ENCODE data around the gene KRTAP3-3. TPM values are rescaled to one million over a fixed set of nuclear protein-coding genes. Genes with fewer than 3 reads are reported as not detected.

Gene KRTAP3-3
- total RNA-seq, 2 donors from 2014 or later = not detected

- DNase-seq (ENCODE audit: low spot score) = no peak
- intact Hi-C loops (cut with DNase I) = no loop called here
Measured at GRCh38 chr17:40966848-40967247, 27.1 kb downstream of the KRTAP3-3 start, which contains the start of gene KRT39. TSS of gene KRT39 (minus strand) at chr17:40966948. CDS start at chr17:40966856, 92 bp downstream.

GRCh38 chr17:40963838-40964237 is 30.1 kb downstream of the KRTAP3-3 start:
- intact Hi-C loops (cut with DNase I) = no loop called here
- DNase-seq (ENCODE audit: low spot score) = no peak

- DNase-seq (ENCODE audit: low spot score) = no peak
- intact Hi-C loops (cut with DNase I) = no loop called here
Measured at GRCh38 chr17:40962059-40962561, 31.9 kb downstream of the KRTAP3-3 start.

- intact Hi-C loops (cut with DNase I) = no loop called here
- no peak for DNase-seq (ENCODE audit: low spot score)
Measured at GRCh38 chr17:40961591-40961990, 32.4 kb downstream of the KRTAP3-3 start.

- no peak for DNase-seq (ENCODE audit: low spot score)
- intact Hi-C loops (cut with DNase I) = no loop called here
Measured at GRCh38 chr17:40960144-40960543, 33.8 kb downstream of the KRTAP3-3 start.

GRCh38 chr17:40958086-40958953 is 35.6 kb downstream of the KRTAP3-3 start:
- DNase-seq (ENCODE audit: low spot score) = no peak
- intact Hi-C loops (cut with DNase I) = no loop called here

GRCh38 chr17:40956401-40957254 is 37.3 kb downstream of the KRTAP3-3 start:
- DNase-seq (ENCODE audit: low spot score) = no peak
- intact Hi-C loops (cut with DNase I) = no loop called here

GRCh38 chr17:40953881-40954280 is 40.1 kb downstream of the KRTAP3-3 start:
- intact Hi-C loops (cut with DNase I) = no loop called here
- DNase-seq (ENCODE audit: low spot score) = no peak

GRCh38 chr17:40952661-40953060 is 41.3 kb downstream of the KRTAP3-3 start:
- DNase-seq (ENCODE audit: low spot score) = no peak
- intact Hi-C loops (cut with DNase I) = no loop called here

GRCh38 chr17:40952154-40952553 is 41.8 kb downstream of the KRTAP3-3 start:
- intact Hi-C loops (cut with DNase I) = no loop called here

GRCh38 chr17:40951011-40951622 is 42.8 kb downstream of the KRTAP3-3 start:
- intact Hi-C loops (cut with DNase I) = no loop called here
- no peak for DNase-seq (ENCODE audit: low spot score)

More at GRCh38 chr17:40952154-40952553, 41.8 kb downstream of the KRTAP3-3 start:
- DNase-seq (ENCODE audit: low spot score) = no peak

- intact Hi-C loops (cut with DNase I) = no loop called here
- DNase-seq (ENCODE audit: low spot score) = no peak
Measured at GRCh38 chr17:40950176-40950575, 43.8 kb downstream of the KRTAP3-3 start.

GRCh38 chr17:40949418-40949817 is 44.5 kb downstream of the KRTAP3-3 start:
- DNase-seq (ENCODE audit: low spot score) = no peak
- intact Hi-C loops (cut with DNase I) = no loop called here

GRCh38 chr17:40947929-40948328 is 46.0 kb downstream of the KRTAP3-3 start:
- intact Hi-C loops (cut with DNase I) = no loop called here

GRCh38 chr17:40945414-40945813 is 48.5 kb downstream of the KRTAP3-3 start:
- no peak for DNase-seq (ENCODE audit: low spot score)
- intact Hi-C loops (cut with DNase I) = no loop called here

More at GRCh38 chr17:40947929-40948328, 46.0 kb downstream of the KRTAP3-3 start:
- DNase-seq (ENCODE audit: low spot score) = no peak

GRCh38 chr17:40944531-40944930 is 49.4 kb downstream of the KRTAP3-3 start:
- intact Hi-C loops (cut with DNase I) = no loop called here
- DNase-seq (ENCODE audit: low spot score) = no peak
